Measurements from ENCODE around the gene KNSTRN. TPM values are rescaled to one million over a fixed set of nuclear protein-coding genes. Genes with fewer than 3 reads are reported as not detected.

KNSTRN gene
- total and polyA plus RNA-seq, 2 of the 8 experiments (the other 6 are each of a cell fraction or from before 2014, with no cell fraction given), result 25.1 to 79.4 TPM

DNA sequence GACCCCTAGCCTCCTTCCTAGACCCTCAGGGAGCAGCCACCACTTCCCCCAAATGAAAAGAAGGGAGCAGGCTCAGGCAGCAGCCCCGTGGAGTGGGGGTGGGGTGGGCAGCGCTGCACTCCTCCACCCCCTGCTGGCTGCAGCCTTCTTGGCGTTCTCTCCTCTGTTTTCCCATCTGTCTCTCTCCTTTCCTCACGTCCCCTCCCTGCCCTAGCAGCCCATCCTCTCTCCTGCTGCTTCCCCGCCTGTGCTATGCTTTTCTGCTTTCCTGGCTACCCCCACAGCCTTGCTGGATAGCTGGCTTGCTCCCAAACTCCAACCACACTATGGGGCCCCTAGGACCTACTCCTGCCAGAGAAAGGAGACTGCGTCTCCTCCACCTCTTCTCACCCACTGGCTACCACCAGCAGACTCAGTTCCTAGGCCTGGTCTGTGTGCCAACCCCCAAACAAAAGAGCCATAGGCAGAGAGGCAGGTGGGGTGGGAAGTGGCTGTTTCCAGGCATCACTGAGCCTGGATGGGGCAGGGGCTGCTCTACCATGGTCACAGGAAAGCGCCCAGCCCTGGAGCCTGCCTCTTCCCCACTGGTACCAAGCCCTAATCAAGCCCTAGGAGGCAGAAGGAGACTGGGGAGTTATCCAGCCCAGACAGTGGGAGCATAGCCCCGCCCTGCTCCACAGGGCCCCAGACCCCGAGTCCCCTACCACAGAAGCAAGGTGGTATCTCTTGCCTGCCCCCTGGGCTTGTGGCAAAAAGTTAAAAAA, 27.9 kb upstream of the KNSTRN start:
- H3K18ac ChIP-seq (ENCODE audit: extremely low read depth, low read length), result peak overlapping the region; percentile 13; the same call in 1 of the 2 replicates
- no peak overlapping the region for H2AK5ac ChIP-seq (ENCODE audit: low read depth, low read length)
- H2AFZ ChIP-seq (ENCODE audit: low read length), result no peak overlapping the region
- no peaks in the 10 kb centered on the region for H3K36me3 ChIP-seq (ENCODE audit: control insufficient read depth in 2 of 4, insufficient read depth in 4 of 4, low read length in 3 of 4)
- peaks cover 0 to 2% of the 10 kb centered on the region in 2 experiments for H4K20me1 ChIP-seq (replicated peaks in 1 of 2; ENCODE audit: control insufficient read depth in 1 of 2, insufficient read depth in 2 of 2, low read length in 2 of 2)
- 0 out of 2 replicates have a peak overlapping the region, but pooled peaks have one; percentile 40 for H2BK20ac ChIP-seq (ENCODE audit: low read length)
- 38% methylated on average over 9 of the region's 9 CpGs; no CpG with 5 or more reads in 1 of the 2 experiments for WGBS, 2 experiments (ENCODE audit: extremely low coverage in 1 of 2, insufficient coverage in 1 of 2, insufficient read length in 1 of 2, insufficient replicate concordance in 2 of 2, low coverage in 1 of 2, low lambda C conversion rate in 2 of 2, missing lambda C conversion rate in 1 of 2)
- H2BK5ac ChIP-seq (ENCODE audit: low read depth, low read length), result peak overlapping the region; percentile 20; the same call in 1 of the 2 replicates
- no peak overlapping the region for H3K23ac ChIP-seq (ENCODE audit: insufficient read length)
- DNase-seq (ENCODE audit: low read depth in 1 of 2, low spot score in 2 of 2), result peak in 1 of 2 experiments; percentile 74
- H2BK12ac ChIP-seq (ENCODE audit: low read depth, low read length), result peak overlapping the region; percentile 51; the same call in 1 of the 2 replicates
- no peak overlapping the region for H3K27ac ChIP-seq (ENCODE audit: low read depth, low read length)
- H4K5ac ChIP-seq (ENCODE audit: insufficient read length, low read depth, low read length), result peak overlapping the region; percentile 10
- peaks cover 0 to 14% (median 8%) of the 10 kb centered on the region in 4 experiments; a peak in 3 of 7 replicates for H3K27me3 ChIP-seq (replicated peaks in 1 of 4; ENCODE audit: control insufficient read depth in 3 of 4, extremely low read depth in 1 of 4, insufficient read depth in 3 of 4, low read length in 3 of 4)
- no peak overlapping the region for H4K8ac ChIP-seq (ENCODE audit: extremely low read depth, insufficient read depth, low read length)
- no peak overlapping the region for H3K4ac ChIP-seq (replicated peaks; ENCODE audit: insufficient read length, low read depth, low read length)
- H3K4me1 ChIP-seq (replicated peaks in 1 of 4; ENCODE audit: control insufficient read depth in 3 of 4, insufficient read depth in 4 of 4, low read length in 3 of 4), result peaks cover 11 to 27% (median 18%) of the 10 kb centered on the region in 4 experiments
- peak overlapping the region; percentile 95; the same call in 1 of the 2 replicates for H2BK15ac ChIP-seq (ENCODE audit: low read length)
- FAIRE-seq, result no peak
- no peaks in the 10 kb centered on the region for H3K79me2 ChIP-seq (ENCODE audit: control insufficient read depth in 1 of 2, insufficient read depth in 2 of 2, low read length in 2 of 2)
- POLR2A ChIA-PET (ENCODE audit: partially characterized antibody), result interaction anchor here (1.2 to 1.4 kb wide), 3 partner anchors 9 to 115 kb away, joined by 3 read pairs; no protein-coding TSS in a partner anchor
- H3K9me3 ChIP-seq (ENCODE audit: insufficient read depth in 2 of 2, low read depth in 1 of 2, low read length in 1 of 2), result no peaks in the 10 kb centered on the region
- H3K23me2 ChIP-seq (ENCODE audit: low read depth, low read length), result peaks cover 11% of the 10 kb centered on the region
- peak overlapping the region in 1 of 4 experiments; percentile 20; a peak in 1 of 8 replicates for H3K4me3 ChIP-seq (ENCODE audit: extremely low read depth in 1 of 4, insufficient read depth in 2 of 4, low read depth in 3 of 4, low read length in 4 of 4)
- CTCF ChIA-PET (ENCODE audit: partially characterized antibody), result interaction anchor here (0.6 to 27.4 kb wide), 12 partner anchors 11 to 308 kb away, joined by 3 to 452 read pairs (median 3); partner anchors contain the start of gene CCDC9B
- no peak overlapping the region for H3K9ac ChIP-seq (replicated peaks in 1 of 4; ENCODE audit: extremely low read depth in 1 of 4, low read depth in 3 of 4, low read length in 3 of 4)
- no peak overlapping the region for H3K14ac ChIP-seq (ENCODE audit: insufficient read length)
- H3K56ac ChIP-seq (replicated peaks; ENCODE audit: insufficient read length, low read depth, low read length), result no peak overlapping the region
- no peaks in the 10 kb centered on the region for H3K79me1 ChIP-seq (ENCODE audit: low read depth, low read length)
- H2BK120ac ChIP-seq (replicated peaks; ENCODE audit: low read depth, low read length), result no peak overlapping the region
- peak overlapping the region; percentile 25 to 49 for H3K4me2 ChIP-seq (ENCODE audit: insufficient read depth in 1 of 2, low read depth in 2 of 2, low read length in 2 of 2)
- H4K91ac ChIP-seq (replicated peaks; ENCODE audit: insufficient read length, low read length), result no peak overlapping the region
- TF ChIP-seq SRF (IDR thresholded peaks at IDR 0.05; ENCODE audit: low read depth, low read length) (no peak), RAD21 (IDR thresholded peaks at IDR 0.05 in 1 of 2, conservative IDR thresholded peaks at IDR 0.05 in 1 of 2; ENCODE audit: low read depth in 2 of 2, low read length in 2 of 2) (0 out of 4 replicates have a peak, but pooled peaks of 1 of the 2 experiments have one; percentile 5), CHD2 (IDR thresholded peaks at IDR 0.05; ENCODE audit: low read length) (no peak)

All from H1 (cell line).